ENCODE measurements around the gene NPB. TPM values are rescaled to one million over a fixed set of nuclear protein-coding genes. Genes with fewer than 3 reads are reported as not detected.

NPB gene
- polyA plus RNA-seq, 1 donor (not counting 4 experiments of a cell fraction or from before 2014, with no cell fraction given): not detected

- Histone ChIP-seq H2AFZ (ENCODE audit: control insufficient read depth, low read length) (no peak overlapping the region), H3K79me2 (ENCODE audit: control insufficient read depth, insufficient read depth, low read length) (peaks cover 53% of the 10 kb centered on the region), H3K4me3 (ENCODE audit: control insufficient read depth in 2 of 3, extremely low read depth in 1 of 3, insufficient read depth in 2 of 3, low read depth in 1 of 3, low read length in 3 of 3) (no peak overlapping the region), H4K20me1 (ENCODE audit: control insufficient read depth, extremely low read depth, insufficient read depth, low read length) (no peaks in the 10 kb centered on the region), H3K36me3 (ENCODE audit: control insufficient read depth in 2 of 2, extremely low read depth in 1 of 2, insufficient read depth in 2 of 2, low read length in 2 of 2) (peaks cover 37 to 48% of the 10 kb centered on the region in 2 experiments), H3K27me3 (ENCODE audit: control insufficient read depth, extremely low read depth, insufficient read depth, low read length) (no peaks in the 10 kb centered on the region), H3K9ac (ENCODE audit: control insufficient read depth, extremely low read depth, insufficient read depth, low read length) (no peak overlapping the region), H3K4me2 (ENCODE audit: control insufficient read depth, extremely low read depth, insufficient read depth, low read depth, low read length) (no peak overlapping the region), H3K27ac (ENCODE audit: control insufficient read depth, insufficient read depth, low read length) (no peak overlapping the region), H3K9me1 (ENCODE audit: control insufficient read depth, extremely low read depth, insufficient read depth, low read length) (no peaks in the 10 kb centered on the region), H3K9me3 (ENCODE audit: control insufficient read depth, low read depth, low read length) (no peaks in the 10 kb centered on the region), H3K4me1 (ENCODE audit: control insufficient read depth, extremely low read depth, insufficient read depth, low read length) (peaks cover 13% of the 10 kb centered on the region)
- TF ChIP-seq CTCF (optimal IDR thresholded peaks at IDR 0.05 in 1 of 3, IDR thresholded peaks at IDR 0.05 in 1 of 3, conservative IDR thresholded peaks at IDR 0.05 in 1 of 3; ENCODE audit: extremely low read depth in 1 of 3, insufficient read depth in 2 of 3, low read length in 3 of 3) (no peak), EZH2 (IDR thresholded peaks at IDR 0.05; ENCODE audit: low read length) (no peak)
- DNase-seq (ENCODE audit: low read depth, low spot score) (no peak), FAIRE-seq (no peak)
- dilution Hi-C loops (cut with MboI; ENCODE audit: extremely low pct_ligation_motif_present, low sequenced_read_pairs): no loop called here
These were observed 16.0 kb upstream of the NPB start for GRCh38 chr17:81885869-81886548.

- Histone ChIP-seq H3K9me1 (ENCODE audit: control insufficient read depth, extremely low read depth, insufficient read depth, low read length) (no peaks in the 10 kb centered on the region), H3K27ac (ENCODE audit: control insufficient read depth, insufficient read depth, low read length) (no peak overlapping the region), H3K9me3 (ENCODE audit: control insufficient read depth, low read depth, low read length) (no peaks in the 10 kb centered on the region), H3K79me2 (ENCODE audit: control insufficient read depth, insufficient read depth, low read length) (peaks cover 62% of the 10 kb centered on the region), H3K9ac (ENCODE audit: control insufficient read depth, extremely low read depth, insufficient read depth, low read length) (no peak overlapping the region), H3K4me3 (ENCODE audit: control insufficient read depth in 2 of 3, extremely low read depth in 1 of 3, insufficient read depth in 2 of 3, low read depth in 1 of 3, low read length in 3 of 3) (no peak overlapping the region), H3K27me3 (ENCODE audit: control insufficient read depth, extremely low read depth, insufficient read depth, low read length) (no peaks in the 10 kb centered on the region), H4K20me1 (ENCODE audit: control insufficient read depth, extremely low read depth, insufficient read depth, low read length) (no peaks in the 10 kb centered on the region), H3K4me2 (ENCODE audit: control insufficient read depth, extremely low read depth, insufficient read depth, low read depth, low read length) (no peak overlapping the region), H3K4me1 (ENCODE audit: control insufficient read depth, extremely low read depth, insufficient read depth, low read length) (peaks cover 13% of the 10 kb centered on the region), H3K36me3 (ENCODE audit: control insufficient read depth in 2 of 2, extremely low read depth in 1 of 2, insufficient read depth in 2 of 2, low read length in 2 of 2) (peaks cover 37 to 48% of the 10 kb centered on the region in 2 experiments), H2AFZ (ENCODE audit: control insufficient read depth, low read length) (no peak overlapping the region)
- no peak for FAIRE-seq
- dilution Hi-C loops (cut with MboI; ENCODE audit: extremely low pct_ligation_motif_present, low sequenced_read_pairs): no loop called here
- TF ChIP-seq EZH2 (IDR thresholded peaks at IDR 0.05; ENCODE audit: low read length): no peak
- TF ChIP-seq CTCF (optimal IDR thresholded peaks at IDR 0.05 in 1 of 3, IDR thresholded peaks at IDR 0.05 in 1 of 3, conservative IDR thresholded peaks at IDR 0.05 in 1 of 3; ENCODE audit: extremely low read depth in 1 of 3, insufficient read depth in 2 of 3, low read length in 3 of 3): no peak
- no peak for DNase-seq (ENCODE audit: low read depth, low spot score)
These were observed 13.7 kb upstream of the NPB start for GRCh38 chr17:81888105-81888987.
